ENCODE measurements around the gene RRP8.

The RRP8 gene

DNA sequence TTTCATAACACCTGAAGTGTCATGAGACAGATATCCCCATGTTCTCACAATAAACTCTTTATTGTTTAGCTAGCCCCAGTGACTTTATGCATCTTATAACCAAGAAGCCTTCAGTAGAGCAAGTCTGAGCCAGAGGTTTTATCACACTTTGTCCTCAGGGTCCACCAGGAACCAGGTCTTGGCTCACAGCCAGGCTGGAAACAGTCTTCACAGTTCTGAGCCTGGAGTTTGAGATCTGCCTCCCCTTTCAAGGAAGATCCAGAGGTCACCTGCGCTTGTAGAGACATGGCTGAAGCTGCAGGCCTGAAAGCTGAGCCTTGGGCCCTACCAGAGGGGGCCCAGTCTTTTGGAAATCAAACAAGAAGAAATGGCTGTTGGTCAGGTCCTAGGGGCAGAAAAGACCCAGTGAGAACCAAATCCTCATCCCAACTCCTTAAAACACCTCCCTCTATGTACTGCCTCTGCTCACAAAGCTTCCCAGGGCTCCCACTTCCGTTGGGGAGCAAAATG, 3.5 kb downstream of the RRP8 start:
- no peak overlapping the region for H3K4me3 ChIP-seq (ENCODE audit: low read depth, low read length)

GRCh38 chr11:6599449-6599848, 4.0 kb downstream of the RRP8 start:
- H3K4me3 ChIP-seq (ENCODE audit: low read depth, low read length): no peak overlapping the region
- no peak for TF ChIP-seq CTCF (IDR thresholded peaks at IDR 0.05; ENCODE audit: borderline replicate concordance, insufficient read depth, low read depth, low read length)

More for the DNA sequence above, 3.5 kb downstream of the RRP8 start:
- TF ChIP-seq CTCF (IDR thresholded peaks at IDR 0.05; ENCODE audit: borderline replicate concordance, insufficient read depth, low read depth, low read length): no peak

- TF ChIP-seq CTCF (IDR thresholded peaks at IDR 0.05; ENCODE audit: borderline replicate concordance, insufficient read depth, low read depth, low read length): no peak
- H3K4me3 ChIP-seq (ENCODE audit: low read depth, low read length): no peak overlapping the region
These were observed 4.9 kb downstream of the RRP8 start for GRCh38 chr11:6598555-6598954.

- TF ChIP-seq CTCF (IDR thresholded peaks at IDR 0.05; ENCODE audit: borderline replicate concordance, insufficient read depth, low read depth, low read length): no peak
- no peak overlapping the region for H3K4me3 ChIP-seq (ENCODE audit: low read depth, low read length)
These were observed 7.1 kb downstream of the RRP8 start for GRCh38 chr11:6596239-6596877.

GRCh38 chr11:6594142-6594768, 9.2 kb downstream of the RRP8 start:
- no peak for TF ChIP-seq CTCF (IDR thresholded peaks at IDR 0.05; ENCODE audit: borderline replicate concordance, insufficient read depth, low read depth, low read length)
- H3K4me3 ChIP-seq (ENCODE audit: low read depth, low read length): no peak overlapping the region

DNA sequence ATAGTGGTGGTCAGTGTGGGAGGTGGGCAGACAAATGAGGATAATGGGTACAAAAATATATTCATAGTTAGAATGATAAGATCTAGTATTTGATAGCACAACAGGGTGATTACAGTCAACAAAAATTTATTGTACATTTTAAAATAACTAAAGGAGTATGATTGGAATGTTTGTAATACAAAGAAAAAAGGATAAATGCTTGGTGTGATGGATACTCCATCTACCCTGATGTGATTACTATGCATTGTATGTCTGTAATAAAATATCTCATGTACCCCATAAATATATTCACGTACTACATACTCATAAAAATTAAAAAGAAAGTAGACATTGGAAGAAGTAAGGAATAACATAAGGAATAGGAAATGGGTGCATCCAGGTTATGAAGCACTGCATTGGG, 15.4 kb downstream of the RRP8 start:
- TF ChIP-seq CTCF (IDR thresholded peaks at IDR 0.05; ENCODE audit: borderline replicate concordance, insufficient read depth, low read depth, low read length): no peak

More for the DNA sequence above, 15.4 kb downstream of the RRP8 start:
- no peak overlapping the region for H3K4me3 ChIP-seq (ENCODE audit: low read depth, low read length)
